Fibroblast of mammary gland (primary cell): ENCODE measurements around the gene AKAP13.
A peak's percentile ranks its signal among the peaks of the same experiment; 100 is the strongest.
"Not testable (repeated sequence)": the region's sequence is repeated elsewhere in the genome, so short reads cannot be mapped to it uniquely, and the experiment has no call there.

Experiments used
- DNase-seq: peaks from one replicate; pipeline ENCODE4 v3.0.0-alpha.2; 2010; ENCODE audit warnings: low read depth
- H3K4me3 ChIP-seq: 2 replicates; pipeline ENCODE4 v1.5.1; 2011; ENCODE audit warnings: low read depth, mild to moderate bottlenecking, low read length, moderate library complexity; ENCODE audit not compliant: control insufficient read depth
- TF ChIP-seq, protein P1 (sequence below): conservative IDR thresholded peaks from 2 replicates; pipeline ENCODE4 v1.5.1; 2011; ENCODE audit warnings: low read depth, low read length, inconsistent platforms; ENCODE audit not compliant: control insufficient read depth, insufficient read depth

Gene AKAP13

DNA sequence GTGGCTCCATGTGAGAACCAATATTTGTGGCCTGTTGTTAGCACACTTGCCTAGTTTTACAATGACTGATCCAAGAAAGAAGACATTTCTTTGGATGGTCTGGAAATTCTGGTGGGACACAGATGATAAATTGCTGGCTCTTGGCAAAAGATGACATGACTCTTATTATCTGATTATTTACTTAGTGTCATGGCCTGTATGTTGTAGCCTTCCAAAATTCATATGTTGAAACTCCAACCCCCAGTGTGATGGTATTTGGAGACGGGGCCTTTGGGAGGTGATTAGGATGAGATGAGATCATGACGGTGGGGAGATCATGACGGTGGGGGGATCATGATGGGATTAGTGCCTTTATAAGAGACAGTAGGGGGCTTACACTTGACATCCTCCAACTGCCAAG is 30.0 kb upstream of the AKAP13 start:
- peak; percentile 22 for DNase-seq
- TF ChIP-seq, protein P1, sequence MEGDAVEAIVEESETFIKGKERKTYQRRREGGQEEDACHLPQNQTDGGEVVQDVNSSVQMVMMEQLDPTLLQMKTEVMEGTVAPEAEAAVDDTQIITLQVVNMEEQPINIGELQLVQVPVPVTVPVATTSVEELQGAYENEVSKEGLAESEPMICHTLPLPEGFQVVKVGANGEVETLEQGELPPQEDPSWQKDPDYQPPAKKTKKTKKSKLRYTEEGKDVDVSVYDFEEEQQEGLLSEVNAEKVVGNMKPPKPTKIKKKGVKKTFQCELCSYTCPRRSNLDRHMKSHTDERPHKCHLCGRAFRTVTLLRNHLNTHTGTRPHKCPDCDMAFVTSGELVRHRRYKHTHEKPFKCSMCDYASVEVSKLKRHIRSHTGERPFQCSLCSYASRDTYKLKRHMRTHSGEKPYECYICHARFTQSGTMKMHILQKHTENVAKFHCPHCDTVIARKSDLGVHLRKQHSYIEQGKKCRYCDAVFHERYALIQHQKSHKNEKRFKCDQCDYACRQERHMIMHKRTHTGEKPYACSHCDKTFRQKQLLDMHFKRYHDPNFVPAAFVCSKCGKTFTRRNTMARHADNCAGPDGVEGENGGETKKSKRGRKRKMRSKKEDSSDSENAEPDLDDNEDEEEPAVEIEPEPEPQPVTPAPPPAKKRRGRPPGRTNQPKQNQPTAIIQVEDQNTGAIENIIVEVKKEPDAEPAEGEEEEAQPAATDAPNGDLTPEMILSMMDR: no peak

GRCh38 chr15:85351501-85351900 is 28.9 kb upstream of the AKAP13 start:
- DNase-seq: not testable (repeated sequence)

More for the DNA sequence above, 30.0 kb upstream of the AKAP13 start:
- no peak overlapping the region for H3K4me3 ChIP-seq

GRCh38 chr15:85351965-85352364 is 28.4 kb upstream of the AKAP13 start:
- H3K4me3 ChIP-seq: no peak overlapping the region
- no peak for DNase-seq
- TF ChIP-seq, protein P1: no peak

More at GRCh38 chr15:85351501-85351900, 28.9 kb upstream of the AKAP13 start:
- H3K4me3 ChIP-seq: not testable (repeated sequence)

DNA sequence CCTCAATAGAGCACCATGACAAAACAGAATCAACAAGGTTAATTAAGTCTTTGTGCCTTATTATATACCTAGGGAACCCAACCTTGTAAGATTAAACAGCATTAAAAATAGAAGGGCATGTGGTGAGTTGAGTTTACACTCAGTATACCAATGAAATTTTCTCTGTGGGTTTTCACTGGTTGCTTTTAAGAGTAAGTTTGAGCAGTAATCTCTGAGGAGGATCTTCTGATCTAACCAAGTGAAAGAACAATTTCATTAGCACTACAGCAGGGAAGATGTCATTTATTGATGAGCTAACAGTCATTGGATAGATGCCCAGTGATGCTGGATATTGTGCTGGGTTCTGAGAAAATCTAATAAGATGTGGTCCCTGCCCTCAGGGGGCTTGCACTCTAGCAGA is 26.9 kb upstream of the AKAP13 start:
- TF ChIP-seq, protein P1: no peak
- DNase-seq: no peak
- H3K4me3 ChIP-seq: no peak overlapping the region

DNA sequence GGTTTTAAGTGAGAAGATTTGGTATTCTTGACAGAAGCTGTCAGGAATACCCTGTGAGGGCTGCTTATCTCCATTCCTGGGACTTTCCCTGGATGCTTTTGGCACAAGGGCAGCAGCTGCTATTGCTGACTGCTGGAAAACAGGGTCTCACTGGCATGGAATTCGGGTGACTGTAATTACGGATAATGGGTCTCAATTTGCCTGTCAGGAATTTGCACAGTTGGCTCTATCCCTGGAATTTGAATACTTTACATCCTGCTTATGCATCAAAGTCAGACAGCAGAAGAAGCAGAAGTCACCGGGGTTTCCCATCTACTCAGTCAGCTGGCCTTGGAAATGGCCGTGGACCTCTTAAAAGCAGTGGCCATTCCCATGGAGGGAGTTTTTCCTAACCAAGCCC is 25.9 kb upstream of the AKAP13 start:
- no peak for DNase-seq
- TF ChIP-seq, protein P1: no peak
- H3K4me3 ChIP-seq: no peak overlapping the region

GRCh38 chr15:85354948-85355347 is 25.5 kb upstream of the AKAP13 start:
- TF ChIP-seq, protein P1: no peak
- DNase-seq: no peak
- no peak overlapping the region for H3K4me3 ChIP-seq

GRCh38 chr15:85356276-85356675 is 24.1 kb upstream of the AKAP13 start:
- TF ChIP-seq, protein P1: no peak
- H3K4me3 ChIP-seq: no peak overlapping the region
- DNase-seq: no peak
